ENCODE measurements around the gene ATP6V0C.

ATP6V0C gene

GRCh38 chr16:2483939-2484897 is 29.5 kb upstream of the ATP6V0C start:
- H3K9ac ChIP-seq (ENCODE audit: low read depth in 1 of 2, low read length in 2 of 2), result no peak overlapping the region
- H3K27ac ChIP-seq (ENCODE audit: low read depth, low read length), result no peak overlapping the region
- H3K9me3 ChIP-seq (ENCODE audit: control insufficient read depth in 1 of 2, low read length in 2 of 2), result no peaks in the 10 kb centered on the region
- no peaks in the 10 kb centered on the region for H3K36me3 ChIP-seq (ENCODE audit: control insufficient read depth in 1 of 2, insufficient read depth in 2 of 2, low read length in 2 of 2)
- no peaks in the 10 kb centered on the region for H3K27me3 ChIP-seq (ENCODE audit: control insufficient read depth in 1 of 2, insufficient read depth in 2 of 2, low read length in 2 of 2)
- H3K4me1 ChIP-seq (ENCODE audit: control insufficient read depth in 1 of 2, insufficient read depth in 2 of 2, low read length in 2 of 2), result peaks cover 4 to 27% of the 10 kb centered on the region in 2 donors
- H3K4me3 ChIP-seq (ENCODE audit: low read depth in 1 of 2, low read length in 2 of 2), result no peak overlapping the region

GRCh38 chr16:2484898-2485508 is 28.7 kb upstream of the ATP6V0C start:
- no peak overlapping the region for H3K9ac ChIP-seq (ENCODE audit: low read depth in 1 of 2, low read length in 2 of 2)
- H3K27ac ChIP-seq (ENCODE audit: low read depth, low read length), result no peak overlapping the region
- H3K4me3 ChIP-seq (ENCODE audit: low read depth in 1 of 2, low read length in 2 of 2), result no peak overlapping the region
- peaks cover 4 to 27% of the 10 kb centered on the region in 2 donors for H3K4me1 ChIP-seq (ENCODE audit: control insufficient read depth in 1 of 2, insufficient read depth in 2 of 2, low read length in 2 of 2)
- H3K27me3 ChIP-seq (ENCODE audit: control insufficient read depth in 1 of 2, insufficient read depth in 2 of 2, low read length in 2 of 2), result no peaks in the 10 kb centered on the region
- no peaks in the 10 kb centered on the region for H3K36me3 ChIP-seq (ENCODE audit: control insufficient read depth in 1 of 2, insufficient read depth in 2 of 2, low read length in 2 of 2)
- H3K9me3 ChIP-seq (ENCODE audit: control insufficient read depth in 1 of 2, low read length in 2 of 2), result no peaks in the 10 kb centered on the region

DNA sequence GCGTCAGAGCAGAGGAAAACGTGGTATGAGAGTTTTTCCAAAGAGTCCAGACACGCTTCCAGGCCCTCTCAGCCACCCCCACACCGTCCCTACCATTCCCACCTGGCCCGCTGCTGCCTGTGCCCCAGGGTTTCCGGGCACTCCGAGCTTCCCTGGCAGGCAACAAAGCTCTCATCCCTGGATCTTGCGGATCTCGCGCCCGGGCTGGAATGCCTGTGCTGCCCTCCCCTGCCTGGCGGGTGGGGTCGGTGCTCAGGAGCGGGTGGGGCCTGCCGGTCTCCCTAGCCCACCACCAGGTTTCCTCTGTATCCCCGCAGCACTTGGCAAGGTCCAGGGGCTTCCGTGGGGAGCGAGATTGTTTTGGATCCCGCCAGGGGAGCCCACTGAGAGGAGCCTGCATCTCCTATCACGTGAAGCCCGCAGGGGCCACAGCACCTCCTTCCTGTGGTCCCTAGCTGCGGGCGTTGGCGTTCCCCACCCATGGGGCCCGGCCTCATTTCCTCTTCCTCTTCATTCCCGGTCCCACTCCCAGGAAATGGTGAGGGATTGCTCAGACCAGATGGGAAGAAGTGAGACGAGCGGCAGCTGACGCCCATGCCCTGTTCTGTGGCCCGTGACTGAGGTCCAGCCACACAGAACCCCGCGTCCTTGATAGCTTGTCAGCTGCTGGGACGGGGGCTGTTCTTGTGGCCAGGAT is 27.8 kb upstream of the ATP6V0C start:
- Histone ChIP-seq H3K27ac (ENCODE audit: low read depth, low read length) (no peak overlapping the region), H3K9me3 (ENCODE audit: control insufficient read depth in 1 of 2, low read length in 2 of 2) (no peaks in the 10 kb centered on the region), H3K9ac (ENCODE audit: low read depth in 1 of 2, low read length in 2 of 2) (no peak overlapping the region), H3K27me3 (ENCODE audit: control insufficient read depth in 1 of 2, insufficient read depth in 2 of 2, low read length in 2 of 2) (no peaks in the 10 kb centered on the region), H3K4me1 (ENCODE audit: control insufficient read depth in 1 of 2, insufficient read depth in 2 of 2, low read length in 2 of 2) (peaks cover 4 to 21% of the 10 kb centered on the region in 2 donors), H3K4me3 (ENCODE audit: low read depth in 1 of 2, low read length in 2 of 2) (no peak overlapping the region), H3K36me3 (ENCODE audit: control insufficient read depth in 1 of 2, insufficient read depth in 2 of 2, low read length in 2 of 2) (peaks cover 0 to 8% of the 10 kb centered on the region in 2 donors)

GRCh38 chr16:2486645-2487516 is 26.9 kb upstream of the ATP6V0C start:
- H3K4me3 ChIP-seq (ENCODE audit: low read depth in 1 of 2, low read length in 2 of 2), result no peak overlapping the region
- H3K9ac ChIP-seq (ENCODE audit: low read depth in 1 of 2, low read length in 2 of 2), result no peak overlapping the region
- peaks cover 0 to 8% of the 10 kb centered on the region in 2 donors for H3K36me3 ChIP-seq (ENCODE audit: control insufficient read depth in 1 of 2, insufficient read depth in 2 of 2, low read length in 2 of 2)
- H3K4me1 ChIP-seq (ENCODE audit: control insufficient read depth in 1 of 2, insufficient read depth in 2 of 2, low read length in 2 of 2), result peaks cover 4 to 13% of the 10 kb centered on the region in 2 donors
- no peaks in the 10 kb centered on the region for H3K9me3 ChIP-seq (ENCODE audit: control insufficient read depth in 1 of 2, low read length in 2 of 2)
- H3K27ac ChIP-seq (ENCODE audit: low read depth, low read length), result no peak overlapping the region
- H3K27me3 ChIP-seq (ENCODE audit: control insufficient read depth in 1 of 2, insufficient read depth in 2 of 2, low read length in 2 of 2), result no peaks in the 10 kb centered on the region

DNA sequence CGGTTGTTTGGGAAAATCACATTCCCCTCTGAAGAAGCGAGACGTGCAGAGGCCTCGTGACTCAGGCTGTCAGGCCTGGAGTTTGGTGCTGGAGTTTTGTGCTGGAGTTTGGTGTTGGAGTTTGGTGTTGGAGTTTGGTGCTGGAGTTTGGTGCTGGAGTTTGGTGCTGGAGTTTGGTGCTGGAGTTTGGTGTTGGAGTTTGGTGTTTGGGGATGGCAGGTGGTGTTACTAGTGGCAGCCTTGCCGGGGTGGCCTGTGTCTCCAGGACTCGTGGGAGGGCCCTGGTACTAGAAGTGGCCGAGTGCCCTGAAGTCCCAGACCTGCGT is 26.3 kb upstream of the ATP6V0C start:
- H3K27ac ChIP-seq (ENCODE audit: low read depth, low read length), result no peak overlapping the region
- no peak overlapping the region for H3K4me3 ChIP-seq (ENCODE audit: low read depth in 1 of 2, low read length in 2 of 2)
- no peaks in the 10 kb centered on the region for H3K9me3 ChIP-seq (ENCODE audit: control insufficient read depth in 1 of 2, low read length in 2 of 2)
- H3K4me1 ChIP-seq (ENCODE audit: control insufficient read depth in 1 of 2, insufficient read depth in 2 of 2, low read length in 2 of 2), result peaks cover 4 to 12% of the 10 kb centered on the region in 2 donors
- H3K27me3 ChIP-seq (ENCODE audit: control insufficient read depth in 1 of 2, insufficient read depth in 2 of 2, low read length in 2 of 2), result no peaks in the 10 kb centered on the region
- H3K9ac ChIP-seq (ENCODE audit: low read depth in 1 of 2, low read length in 2 of 2), result no peak overlapping the region
- H3K36me3 ChIP-seq (ENCODE audit: control insufficient read depth in 1 of 2, insufficient read depth in 2 of 2, low read length in 2 of 2), result peaks cover 0 to 8% of the 10 kb centered on the region in 2 donors

DNA sequence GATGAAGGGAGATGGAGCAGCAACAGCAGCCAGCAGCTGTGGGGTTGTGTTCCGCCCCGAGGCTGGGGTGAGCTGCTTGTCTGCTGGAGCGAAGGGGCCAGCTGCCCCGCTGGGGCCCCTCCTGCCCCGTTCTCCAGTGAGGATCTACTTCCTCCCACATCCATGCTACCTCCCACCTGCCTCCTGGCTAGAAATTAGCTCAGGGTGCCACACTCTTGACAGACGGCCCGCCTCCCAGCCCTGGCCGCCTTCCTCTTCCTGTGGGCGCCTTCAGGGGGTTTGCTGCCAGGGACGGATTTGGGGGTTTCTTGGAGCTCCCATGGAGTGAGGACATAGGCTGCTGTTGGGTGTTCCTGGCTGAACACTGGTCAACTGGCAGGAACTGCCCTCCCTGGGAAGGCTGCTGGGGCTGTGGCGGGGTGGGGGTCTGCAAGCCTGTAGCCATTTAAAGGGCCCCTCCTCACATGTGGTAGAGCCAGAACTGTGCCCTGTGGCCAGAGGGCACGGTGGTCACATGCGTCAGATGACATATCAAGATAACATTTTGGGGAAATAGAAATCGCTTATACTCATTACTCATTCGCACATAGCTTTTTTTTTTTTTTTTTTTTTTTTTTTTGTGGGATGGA is 25.7 kb upstream of the ATP6V0C start:
- no peak overlapping the region for H3K4me3 ChIP-seq (ENCODE audit: low read depth in 1 of 2, low read length in 2 of 2)
- H3K27me3 ChIP-seq (ENCODE audit: control insufficient read depth in 1 of 2, insufficient read depth in 2 of 2, low read length in 2 of 2), result no peaks in the 10 kb centered on the region
- H3K9ac ChIP-seq (ENCODE audit: low read depth in 1 of 2, low read length in 2 of 2), result no peak overlapping the region
- no peak overlapping the region for H3K27ac ChIP-seq (ENCODE audit: low read depth, low read length)
- no peaks in the 10 kb centered on the region for H3K9me3 ChIP-seq (ENCODE audit: control insufficient read depth in 1 of 2, low read length in 2 of 2)
- peaks cover 0 to 8% of the 10 kb centered on the region in 2 donors for H3K36me3 ChIP-seq (ENCODE audit: control insufficient read depth in 1 of 2, insufficient read depth in 2 of 2, low read length in 2 of 2)
- H3K4me1 ChIP-seq (ENCODE audit: control insufficient read depth in 1 of 2, insufficient read depth in 2 of 2, low read length in 2 of 2), result peaks cover 4 to 6% of the 10 kb centered on the region in 2 donors

GRCh38 chr16:2489581-2489980 is 24.2 kb upstream of the ATP6V0C start:
- Histone ChIP-seq H3K4me1 (ENCODE audit: control insufficient read depth in 1 of 2, insufficient read depth in 2 of 2, low read length in 2 of 2) (peaks cover 3 to 4% of the 10 kb centered on the region in 2 donors), H3K27ac (ENCODE audit: low read depth, low read length) (no peak overlapping the region), H3K9ac (ENCODE audit: low read depth in 1 of 2, low read length in 2 of 2) (no peak overlapping the region)

GRCh38 chr16:2490190-2491105 is 23.3 kb upstream of the ATP6V0C start:
- Histone ChIP-seq H3K4me1 (ENCODE audit: control insufficient read depth in 1 of 2, insufficient read depth in 2 of 2, low read length in 2 of 2) (peaks cover 3 to 4% of the 10 kb centered on the region in 2 donors), H3K27me3 (ENCODE audit: control insufficient read depth in 1 of 2, insufficient read depth in 2 of 2, low read length in 2 of 2) (no peaks in the 10 kb centered on the region), H3K27ac (ENCODE audit: low read depth, low read length) (no peak overlapping the region), H3K36me3 (ENCODE audit: control insufficient read depth in 1 of 2, insufficient read depth in 2 of 2, low read length in 2 of 2) (peaks cover 0 to 12% of the 10 kb centered on the region in 2 donors), H3K9ac (ENCODE audit: low read depth in 1 of 2, low read length in 2 of 2) (no peak overlapping the region), H3K4me3 (ENCODE audit: low read depth in 1 of 2, low read length in 2 of 2) (no peak overlapping the region), H3K9me3 (ENCODE audit: control insufficient read depth in 1 of 2, low read length in 2 of 2) (no peaks in the 10 kb centered on the region)

More at GRCh38 chr16:2489581-2489980, 24.2 kb upstream of the ATP6V0C start:
- Histone ChIP-seq H3K27me3 (ENCODE audit: control insufficient read depth in 1 of 2, insufficient read depth in 2 of 2, low read length in 2 of 2) (no peaks in the 10 kb centered on the region), H3K4me3 (ENCODE audit: low read depth in 1 of 2, low read length in 2 of 2) (no peak overlapping the region), H3K9me3 (ENCODE audit: control insufficient read depth in 1 of 2, low read length in 2 of 2) (no peaks in the 10 kb centered on the region), H3K36me3 (ENCODE audit: control insufficient read depth in 1 of 2, insufficient read depth in 2 of 2, low read length in 2 of 2) (peaks cover 0 to 12% of the 10 kb centered on the region in 2 donors)
